PC-3 (cell line): ENCODE data around the gene PHAF1. TPM values are rescaled to one million over a fixed set of nuclear protein-coding genes. Genes with fewer than 3 reads are reported as not detected.

Experiments used
- ATAC-seq: fragments of 200-7000 bp; cut with Tn5 transposase; 2 replicates; pipeline ENCODE4 v1.9.1; 2020; ENCODE audit warnings: mild to moderate bottlenecking, moderate library complexity
- BruUV-seq: library from RNA; stranded (reverse); fragments of 400-500 nt; replicated peaks from 2 replicates; lab custom pipeline; 2021; lab: Mats Ljungman, UMichigan
- CTCF ChIA-PET: fragments of 300-600 bp; sonication (Branson Sonifier 250); formaldehyde crosslinking; loops from one replicate; lab custom pipeline; 2022; ENCODE audit warnings: antibody characterized with exemption; lab: Charles Lee
- POLR2A ChIA-PET: fragments of 300-600 bp; sonication (Branson Sonifier 250); formaldehyde crosslinking; loops from one replicate; lab custom pipeline; 2022; ENCODE audit warnings: antibody characterized with exemption; ENCODE audit not compliant: unreplicated experiment; lab: Charles Lee
- DNase-seq: peaks from one replicate; pipeline ENCODE4 v3.0.0-alpha.2; 2015
- H2AFZ ChIP-seq: fragments of 300-600 bp; sonication (generic); 2 replicates; pipeline ENCODE4 v1.6.0; 2016; ENCODE audit warnings: antibody characterized with exemption, low read length
- H3F3A ChIP-seq: fragments of 300-600 bp; sonication (generic); one replicate; pipeline ENCODE4 v1.6.0; 2017; ENCODE audit warnings: antibody characterized with exemption, low read length, control low read depth, mild to moderate bottlenecking; ENCODE audit not compliant: unreplicated experiment
- H3K27ac ChIP-seq: fragments of 300-600 bp; sonication (generic); 2 replicates; pipeline ENCODE4 v1.5.1; 2016; ENCODE audit warnings: mild to moderate bottlenecking, low read length
- H3K27me3 ChIP-seq: fragments of 300-600 bp; sonication (generic); 2 replicates; pipeline ENCODE4 v1.6.1; 2016; ENCODE audit warnings: low read length, mixed read lengths
- H3K36me3 ChIP-seq: fragments of 300-600 bp; sonication (generic); 2 replicates; pipeline ENCODE4 v1.6.1; 2016; ENCODE audit warnings: low read depth, mixed run types, low read length, mixed read lengths
- H3K4me1 ChIP-seq: fragments of 300-600 bp; sonication (generic); 2 replicates; pipeline ENCODE4 v1.5.1; 2016; ENCODE audit warnings: low read length; ENCODE audit not compliant: insufficient read depth
- H3K4me2 ChIP-seq: fragments of 300-600 bp; sonication (generic); 2 replicates; pipeline ENCODE4 v1.6.0; 2016; ENCODE audit warnings: low read length
- H3K4me3 ChIP-seq: fragments of 300-600 bp; sonication (generic); 2 replicates; pipeline ENCODE4 v1.5.1; 2016; ENCODE audit warnings: mild to moderate bottlenecking, low read length, mixed read lengths
- H3K79me2 ChIP-seq: fragments of 300-600 bp; sonication (generic); 2 replicates; pipeline ENCODE4 v1.6.1; 2017; ENCODE audit warnings: low read length, mixed read lengths
- H3K9ac ChIP-seq: fragments of 300-600 bp; sonication (generic); 2 replicates; pipeline ENCODE4 v1.6.0; 2016; ENCODE audit warnings: mild to moderate bottlenecking, low read length
- H3K9me2 ChIP-seq: fragments of 300-600 bp; sonication (generic); replicated peaks from 2 replicates; pipeline ENCODE4 v1.6.1; 2016; ENCODE audit warnings: mixed run types, low read length, mixed read lengths
- H3K9me3 ChIP-seq: fragments of 300-600 bp; sonication (generic); 2 replicates; pipeline ENCODE4 v1.6.1; 2016; ENCODE audit warnings: low read length, mixed read lengths
- H4K20me1 ChIP-seq: fragments of 300-600 bp; sonication (generic); 2 replicates; pipeline ENCODE4 v1.6.1; 2016; ENCODE audit warnings: low read length, mixed read lengths
- CTCF ChIP-seq: fragments of 300-600 bp; sonication (generic); conservative IDR thresholded peaks from 2 replicates; pipeline ENCODE4 v1.5.1; 2017; ENCODE audit warnings: antibody characterized with exemption, low read depth, mild to moderate bottlenecking, low read length
- EZH2 ChIP-seq: fragments of 300-600 bp; sonication (generic); IDR thresholded peaks from one replicate; pipeline ENCODE4 v1.6.1; 2017; ENCODE audit warnings: antibody characterized with exemption, mild to moderate bottlenecking, low read length; ENCODE audit not compliant: unreplicated experiment
- EZH2phosphoT487 ChIP-seq: fragments of 300-600 bp; sonication (generic); IDR thresholded peaks from 2 replicates; pipeline ENCODE4 v1.6.1; 2018; ENCODE audit warnings: mild to moderate bottlenecking, antibody characterized with exemption, low read length, borderline replicate concordance
- intact Hi-C: fragments of 100-400 bp; cut with micrococcal nuclease; formaldehyde crosslinking; loops from 2 replicates; pipeline ENCODE4 v1.9.0; 2023
- total RNA-seq: library from RNA; depleted of rRNA; stranded (reverse); fragments of >200 nt; gene quantifications from 2 replicates; pipeline ENCODE4 v1.2.3, GENCODE V29; 2014

Gene PHAF1
- total RNA-seq, 1 experiment from 2014 or later, result 18.8 TPM

- no peak overlapping the region for H3K9ac ChIP-seq
- no peak overlapping the region for H3K4me3 ChIP-seq
- ChIA-PET POLR2A (interaction anchor here (0.6 kb wide), 1 partner anchor 40 kb away, joined by 3 read pairs; no protein-coding TSS in a partner anchor), CTCF (interaction anchor here (0.6 kb wide), 1 partner anchor 47 kb away, joined by 7 read pairs; no protein-coding TSS in a partner anchor)
- H3F3A ChIP-seq, result no peaks in the 10 kb centered on the region
- no peaks in the 10 kb centered on the region for H3K9me3 ChIP-seq
- no peaks in the 10 kb centered on the region for H3K36me3 ChIP-seq
- BruUV-seq, result no TSS peak
- no peaks in the 10 kb centered on the region for H3K27me3 ChIP-seq
- no peak overlapping the region for H2AFZ ChIP-seq
- no peak for ATAC-seq
- H3K4me2 ChIP-seq, result no peak overlapping the region
- no peak overlapping the region for H3K27ac ChIP-seq
- DNase-seq, result no peak
- peaks cover 4% of the 10 kb centered on the region; the same call in 1 of the 2 replicates for H3K4me1 ChIP-seq
- TF ChIP-seq EZH2phosphoT487, result no peak
- TF ChIP-seq EZH2, result no peak
- TF ChIP-seq CTCF, result no peak
- intact Hi-C loops, result no loop called here
- no peaks in the 10 kb centered on the region for H3K9me2 ChIP-seq
- H3K79me2 ChIP-seq, result peaks cover 11% of the 10 kb centered on the region
- H4K20me1 ChIP-seq, result no peaks in the 10 kb centered on the region
Observed at GRCh38 chr16:67105881-67106280, 3.9 kb upstream of the PHAF1 start.

- intact Hi-C loops, result no loop called here
- CTCF ChIA-PET, result no interaction called here
- Histone ChIP-seq H4K20me1 (no peaks in the 10 kb centered on the region), H3K4me1 (peaks cover 24% of the 10 kb centered on the region), H3K27ac (no peak overlapping the region), H3K4me2 (no peak overlapping the region), H3K79me2 (peaks cover 36% of the 10 kb centered on the region), H3K9me3 (no peaks in the 10 kb centered on the region), H3F3A (no peaks in the 10 kb centered on the region), H3K4me3 (no peak overlapping the region), H3K9ac (no peak overlapping the region), H3K9me2 (no peaks in the 10 kb centered on the region), H3K36me3 (no peaks in the 10 kb centered on the region), H3K27me3 (no peaks in the 10 kb centered on the region), H2AFZ (no peak overlapping the region)
- DNase-seq (no peak), ATAC-seq (no peak)
- POLR2A ChIA-PET, result no interaction called here
- no peak for TF ChIP-seq CTCF
- TF ChIP-seq EZH2phosphoT487, result no peak
- no peak for TF ChIP-seq EZH2
- no TSS peak for BruUV-seq
Observed at GRCh38 chr16:67108489-67108888, 1.3 kb upstream of the PHAF1 start.

GRCh38 chr16:67108931-67109406 lies 772 bp upstream of the PHAF1 start:
- Histone ChIP-seq H3K4me2 (peak overlapping the region; percentile 91), H2AFZ (peak overlapping the region; percentile 94), H3F3A (no peaks in the 10 kb centered on the region), H3K9me3 (no peaks in the 10 kb centered on the region), H3K4me3 (peak overlapping the region; percentile 95), H4K20me1 (no peaks in the 10 kb centered on the region), H3K79me2 (peaks cover 41% of the 10 kb centered on the region), H3K27me3 (no peaks in the 10 kb centered on the region), H3K4me1 (peaks cover 27% of the 10 kb centered on the region), H3K9me2 (no peaks in the 10 kb centered on the region), H3K27ac (no peak overlapping the region), H3K9ac (peak overlapping the region; percentile 75; the same call in 1 of the 2 replicates), H3K36me3 (no peaks in the 10 kb centered on the region)
- no peak for DNase-seq
- ATAC-seq, result no peak
- CTCF ChIA-PET, result no interaction called here
- TF ChIP-seq EZH2phosphoT487 (no peak), CTCF (no peak), EZH2 (no peak)
- POLR2A ChIA-PET, result no interaction called here
- no TSS peak for BruUV-seq
- intact Hi-C loops, result no loop called here
